Endothelial cell of umbilical vein (primary cell): ENCODE results near the gene LRRC42.

Experiments used
- FOS ChIP-seq: IDR thresholded peaks from 2 replicates; pipeline ENCODE4 v1.6.1; 2011; ENCODE audit warnings: mild to moderate bottlenecking, low read length, moderate library complexity, borderline replicate concordance; ENCODE audit not compliant: insufficient read depth
- POLR2A ChIP-seq: IDR thresholded peaks from 2 replicates; pipeline ENCODE4 v1.6.1; 2012; ENCODE audit warnings: low read depth, mild to moderate bottlenecking, control low read depth, low read length
- POLR2AphosphoS5 ChIP-seq: IDR thresholded peaks from 2 replicates; pipeline ENCODE4 v1.6.1; 2012; ENCODE audit warnings: low read depth, mild to moderate bottlenecking, control low read depth, low read length, moderate library complexity; ENCODE audit not compliant: insufficient read depth

GRCh38 chr1:53992085-53992874 lies 46.1 kb downstream of the LRRC42 start:
- TF ChIP-seq FOS = no peak
- no peak for TF ChIP-seq POLR2A
- TF ChIP-seq POLR2AphosphoS5 = no peak
